Measurements from ENCODE around the gene PLOD3. TPM values are rescaled to one million over a fixed set of nuclear protein-coding genes. Genes with fewer than 3 reads are reported as not detected.

Gene PLOD3
- total and polyA plus RNA-seq, 2 donors (not counting 3 experiments of a cell fraction or from before 2014, with no cell fraction given): 143 to 170 TPM

DNA sequence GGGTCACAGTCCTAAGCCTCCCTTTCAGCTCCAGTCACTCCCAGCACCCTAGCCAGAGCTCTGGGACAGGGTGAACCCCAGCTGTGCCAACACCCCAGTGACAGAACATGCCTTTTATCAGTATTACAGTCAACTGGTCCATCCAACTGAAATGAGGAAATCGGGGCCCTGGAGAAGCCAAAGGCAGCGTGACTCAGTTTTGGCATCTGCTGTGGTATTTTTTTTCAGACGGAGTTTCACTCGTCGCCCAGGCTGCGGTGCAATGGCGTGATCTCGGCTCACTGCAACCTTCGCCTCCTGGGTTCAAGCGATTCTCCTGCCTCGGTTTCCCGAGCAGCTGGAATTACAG lies 23.6 kb upstream of the PLOD3 start:
- no peaks in the 10 kb centered on the region for H3K9me3 ChIP-seq (replicated peaks; ENCODE audit: control insufficient read depth, insufficient read depth, low read length)
- H3K9ac ChIP-seq (replicated peaks; ENCODE audit: extremely low read depth, insufficient read depth, low read length): no peak overlapping the region
- H3K4me2 ChIP-seq (ENCODE audit: insufficient read depth, low read length): no peak overlapping the region
- ChIA-PET POLR2A (no interaction called here), CTCF (interaction anchor here (1.3 kb wide), 2 partner anchors 23 to 97 kb away, joined by 3 to 6 read pairs; partner anchors contain the start of genes PLOD3 and ZNHIT1)
- no peak overlapping the region for H3K27ac ChIP-seq (ENCODE audit: insufficient read depth, low read depth, low read length)
- no peaks in the 10 kb centered on the region for H3K9me1 ChIP-seq (replicated peaks; ENCODE audit: control insufficient read depth, extremely low read depth, insufficient read depth, low read length)
- dilution Hi-C loops (cut with MboI; ENCODE audit: extremely low pct_ligation_motif_present, low sequenced_read_pairs): no loop called here
- H3K27me3 ChIP-seq (ENCODE audit: control insufficient read depth in 2 of 2, insufficient read depth in 2 of 2, low read length in 2 of 2): no peaks in the 10 kb centered on the region
- peaks cover 24% of the 10 kb centered on the region for H3K79me2 ChIP-seq (ENCODE audit: control insufficient read depth, insufficient read depth, low read length)
- H3K4me3 ChIP-seq (replicated peaks in 1 of 3; ENCODE audit: insufficient read depth in 1 of 3, low read depth in 1 of 3, low read length in 3 of 3): no peak overlapping the region
- no peaks in the 10 kb centered on the region for H4K20me1 ChIP-seq (replicated peaks; ENCODE audit: control insufficient read depth, extremely low read depth, insufficient read depth, low read length)
- no TSS peak for BruUV-seq (replicated peaks)
- intact Hi-C loops (cut with micrococcal nuclease): no loop called here
- H3K36me3 ChIP-seq (ENCODE audit: control insufficient read depth in 2 of 2, extremely low read depth in 1 of 2, insufficient read depth in 2 of 2, low read length in 2 of 2): peaks cover 0 to 16% of the 10 kb centered on the region in 2 experiments
- FAIRE-seq (no peak), DNase-seq (ENCODE audit: low read depth, low spot score) (no peak)
- TF ChIP-seq POLR2A (IDR thresholded peaks at IDR 0.05; ENCODE audit: low read depth, low read length) (no peak), JUN (IDR thresholded peaks at IDR 0.05; ENCODE audit: borderline replicate concordance, insufficient read depth, insufficient read length, low read depth) (no peak), POLR2AphosphoS5 (IDR thresholded peaks at IDR 0.05; ENCODE audit: insufficient read depth, low read depth, low read length) (no peak), EZH2 (IDR thresholded peaks at IDR 0.05; ENCODE audit: borderline replicate concordance, low read depth, low read length, severe bottlenecking) (no peak), MYC (IDR thresholded peaks at IDR 0.05; ENCODE audit: low read depth, low read length) (no peak), GATA2 (IDR thresholded peaks at IDR 0.05; ENCODE audit: insufficient read depth, insufficient read length, low read depth, low read length) (no peak), FOS (IDR thresholded peaks at IDR 0.05; ENCODE audit: borderline replicate concordance, insufficient read depth, low read length) (no peak)
- TF ChIP-seq, protein P1, sequence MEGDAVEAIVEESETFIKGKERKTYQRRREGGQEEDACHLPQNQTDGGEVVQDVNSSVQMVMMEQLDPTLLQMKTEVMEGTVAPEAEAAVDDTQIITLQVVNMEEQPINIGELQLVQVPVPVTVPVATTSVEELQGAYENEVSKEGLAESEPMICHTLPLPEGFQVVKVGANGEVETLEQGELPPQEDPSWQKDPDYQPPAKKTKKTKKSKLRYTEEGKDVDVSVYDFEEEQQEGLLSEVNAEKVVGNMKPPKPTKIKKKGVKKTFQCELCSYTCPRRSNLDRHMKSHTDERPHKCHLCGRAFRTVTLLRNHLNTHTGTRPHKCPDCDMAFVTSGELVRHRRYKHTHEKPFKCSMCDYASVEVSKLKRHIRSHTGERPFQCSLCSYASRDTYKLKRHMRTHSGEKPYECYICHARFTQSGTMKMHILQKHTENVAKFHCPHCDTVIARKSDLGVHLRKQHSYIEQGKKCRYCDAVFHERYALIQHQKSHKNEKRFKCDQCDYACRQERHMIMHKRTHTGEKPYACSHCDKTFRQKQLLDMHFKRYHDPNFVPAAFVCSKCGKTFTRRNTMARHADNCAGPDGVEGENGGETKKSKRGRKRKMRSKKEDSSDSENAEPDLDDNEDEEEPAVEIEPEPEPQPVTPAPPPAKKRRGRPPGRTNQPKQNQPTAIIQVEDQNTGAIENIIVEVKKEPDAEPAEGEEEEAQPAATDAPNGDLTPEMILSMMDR (IDR thresholded peaks at IDR 0.05; ENCODE audit: extremely low read depth in 1 of 2, insufficient read depth in 1 of 2, low read depth in 1 of 2, low read length in 2 of 2): no peak
- TF ChIP-seq, protein P2, sequence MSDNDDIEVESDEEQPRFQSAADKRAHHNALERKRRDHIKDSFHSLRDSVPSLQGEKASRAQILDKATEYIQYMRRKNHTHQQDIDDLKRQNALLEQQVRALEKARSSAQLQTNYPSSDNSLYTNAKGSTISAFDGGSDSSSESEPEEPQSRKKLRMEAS (IDR thresholded peaks at IDR 0.05; ENCODE audit: insufficient read depth, insufficient read length): no peak
- no peak overlapping the region for H2AFZ ChIP-seq (ENCODE audit: low read depth, low read length)
- H3K4me1 ChIP-seq (ENCODE audit: control insufficient read depth, extremely low read depth, insufficient read depth, low read length): peaks cover 43% of the 10 kb centered on the region
